GM19438 (cell line): Measurements from ENCODE around the gene TTC39C.

Experiments
- ATAC-seq: cut with Tn5 transposase; IDR thresholded peaks from one replicate; pipeline ENCODE4 v1.9.1; 2021; ENCODE audit warnings: low read depth; ENCODE audit not compliant: unreplicated experiment

The TTC39C gene

GRCh38 chr18:24176727-24177416 lies 162.3 kb downstream of the TTC39C start:
- ATAC-seq: peak; percentile 85

- no peak for ATAC-seq
Measured at GRCh38 chr18:24177499-24178133, 163.1 kb downstream of the TTC39C start.

- no peak for ATAC-seq
Measured at GRCh38 chr18:24180048-24180447, 165.5 kb downstream of the TTC39C start.

GRCh38 chr18:24181806-24182205 lies 167.3 kb downstream of the TTC39C start:
- no peak for ATAC-seq
